ENCODE measurements around the gene HS6ST3. TPM values are rescaled to one million over a fixed set of nuclear protein-coding genes. Genes with fewer than 3 reads are reported as not detected.

HS6ST3 gene
- total and polyA plus RNA-seq, 2 of the 13 experiments (the other 11 are each of a cell fraction or from before 2014, with no cell fraction given): not detected

- WGBS (ENCODE audit: low lambda C conversion rate): 13% methylated on average over 3 of the region's 3 CpGs
- CTCF ChIA-PET (ENCODE audit: low intra/inter-chr PET ratio, low total read pairs): no interaction called here
- no peak overlapping the region for H3K9ac ChIP-seq (ENCODE audit: insufficient read depth, low read depth, low read length)
- H4K20me1 ChIP-seq (ENCODE audit: insufficient read depth, low read length): no peaks in the 10 kb centered on the region
- H3K4me2 ChIP-seq (ENCODE audit: low read depth, low read length): no peak overlapping the region
- 0 out of 5 replicates have a peak, but pooled peaks cover 0 to 2% of the 10 kb centered on the region in 2 experiments for H3K27me3 ChIP-seq (ENCODE audit: control insufficient read depth in 1 of 2, insufficient read depth in 2 of 2, low read length in 2 of 2)
- H3K4me3 ChIP-seq (replicated peaks in 1 of 3; ENCODE audit: insufficient read depth in 1 of 3, low read depth in 2 of 3, low read length in 3 of 3): no peak overlapping the region
- no peaks in the 10 kb centered on the region for H3K9me3 ChIP-seq (ENCODE audit: low read length)
- intact Hi-C loops (cut with micrococcal nuclease; ENCODE audit: unreplicated experiment) (no loop called here), in situ Hi-C loops (cut with HindIII; ENCODE audit: extremely low pct_ligation_motif_present, low pct_unique_long_range_greater_than_20kb) (no loop called here)
- no peak for DNase-seq (ENCODE audit: low spot score)
- no peaks in the 10 kb centered on the region for H3K36me3 ChIP-seq (replicated peaks in 1 of 2; ENCODE audit: control insufficient read depth in 1 of 2, insufficient read depth in 2 of 2, low read length in 2 of 2)
- BruUV-seq (replicated peaks): no TSS peak
- H3K27ac ChIP-seq (ENCODE audit: extremely low read length, insufficient read depth, low read length): no peak overlapping the region
- H3K4me1 ChIP-seq (ENCODE audit: insufficient read depth, low read length): no peaks in the 10 kb centered on the region
- no peak overlapping the region for H2AFZ ChIP-seq (ENCODE audit: low read length)
- FAIRE-seq: no peak
- H3K79me2 ChIP-seq (ENCODE audit: insufficient read depth, low read length): no peaks in the 10 kb centered on the region
- POLR2A ChIA-PET: no interaction called here
- TF ChIP-seq TEAD2 (CRISPR knock-in tag; IDR thresholded peaks at IDR 0.05): no peak
- no peak for TF ChIP-seq ZNF777 (CRISPR knock-in tag; IDR thresholded peaks at IDR 0.05)
- no peak for TF ChIP-seq ZNF326 (CRISPR knock-in tag; IDR thresholded peaks at IDR 0.05; ENCODE audit: borderline replicate concordance)
- TF ChIP-seq, protein P1, sequence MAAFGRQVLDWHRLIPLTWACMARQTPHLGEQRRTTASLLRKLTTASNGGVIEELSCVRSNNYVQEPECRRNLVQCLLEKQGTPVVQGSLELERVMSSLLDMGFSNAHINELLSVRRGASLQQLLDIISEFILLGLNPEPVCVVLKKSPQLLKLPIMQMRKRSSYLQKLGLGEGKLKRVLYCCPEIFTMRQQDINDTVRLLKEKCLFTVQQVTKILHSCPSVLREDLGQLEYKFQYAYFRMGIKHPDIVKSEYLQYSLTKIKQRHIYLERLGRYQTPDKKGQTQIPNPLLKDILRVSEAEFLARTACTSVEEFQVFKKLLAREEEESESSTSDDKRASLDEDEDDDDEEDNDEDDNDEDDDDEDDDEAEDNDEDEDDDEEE (CRISPR knock-in tag; IDR thresholded peaks at IDR 0.05): no peak
- no peak for TF ChIP-seq FIP1L1 (IDR thresholded peaks at IDR 0.05; ENCODE audit: borderline replicate concordance, insufficient read depth, low read depth, low read length)
- no peak for TF ChIP-seq ZNF253 (CRISPR knock-in tag; IDR thresholded peaks at IDR 0.05; ENCODE audit: borderline replicate concordance)
- TF ChIP-seq, protein P2, sequence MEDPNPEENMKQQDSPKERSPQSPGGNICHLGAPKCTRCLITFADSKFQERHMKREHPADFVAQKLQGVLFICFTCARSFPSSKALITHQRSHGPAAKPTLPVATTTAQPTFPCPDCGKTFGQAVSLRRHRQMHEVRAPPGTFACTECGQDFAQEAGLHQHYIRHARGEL (CRISPR knock-in tag; IDR thresholded peaks at IDR 0.05): no peak
- TF ChIP-seq TBX3 (IDR thresholded peaks at IDR 0.05; ENCODE audit: borderline replicate concordance): no peak
- no peak for TF ChIP-seq SMARCC2 (IDR thresholded peaks at IDR 0.05)
- TF ChIP-seq, protein P3, sequence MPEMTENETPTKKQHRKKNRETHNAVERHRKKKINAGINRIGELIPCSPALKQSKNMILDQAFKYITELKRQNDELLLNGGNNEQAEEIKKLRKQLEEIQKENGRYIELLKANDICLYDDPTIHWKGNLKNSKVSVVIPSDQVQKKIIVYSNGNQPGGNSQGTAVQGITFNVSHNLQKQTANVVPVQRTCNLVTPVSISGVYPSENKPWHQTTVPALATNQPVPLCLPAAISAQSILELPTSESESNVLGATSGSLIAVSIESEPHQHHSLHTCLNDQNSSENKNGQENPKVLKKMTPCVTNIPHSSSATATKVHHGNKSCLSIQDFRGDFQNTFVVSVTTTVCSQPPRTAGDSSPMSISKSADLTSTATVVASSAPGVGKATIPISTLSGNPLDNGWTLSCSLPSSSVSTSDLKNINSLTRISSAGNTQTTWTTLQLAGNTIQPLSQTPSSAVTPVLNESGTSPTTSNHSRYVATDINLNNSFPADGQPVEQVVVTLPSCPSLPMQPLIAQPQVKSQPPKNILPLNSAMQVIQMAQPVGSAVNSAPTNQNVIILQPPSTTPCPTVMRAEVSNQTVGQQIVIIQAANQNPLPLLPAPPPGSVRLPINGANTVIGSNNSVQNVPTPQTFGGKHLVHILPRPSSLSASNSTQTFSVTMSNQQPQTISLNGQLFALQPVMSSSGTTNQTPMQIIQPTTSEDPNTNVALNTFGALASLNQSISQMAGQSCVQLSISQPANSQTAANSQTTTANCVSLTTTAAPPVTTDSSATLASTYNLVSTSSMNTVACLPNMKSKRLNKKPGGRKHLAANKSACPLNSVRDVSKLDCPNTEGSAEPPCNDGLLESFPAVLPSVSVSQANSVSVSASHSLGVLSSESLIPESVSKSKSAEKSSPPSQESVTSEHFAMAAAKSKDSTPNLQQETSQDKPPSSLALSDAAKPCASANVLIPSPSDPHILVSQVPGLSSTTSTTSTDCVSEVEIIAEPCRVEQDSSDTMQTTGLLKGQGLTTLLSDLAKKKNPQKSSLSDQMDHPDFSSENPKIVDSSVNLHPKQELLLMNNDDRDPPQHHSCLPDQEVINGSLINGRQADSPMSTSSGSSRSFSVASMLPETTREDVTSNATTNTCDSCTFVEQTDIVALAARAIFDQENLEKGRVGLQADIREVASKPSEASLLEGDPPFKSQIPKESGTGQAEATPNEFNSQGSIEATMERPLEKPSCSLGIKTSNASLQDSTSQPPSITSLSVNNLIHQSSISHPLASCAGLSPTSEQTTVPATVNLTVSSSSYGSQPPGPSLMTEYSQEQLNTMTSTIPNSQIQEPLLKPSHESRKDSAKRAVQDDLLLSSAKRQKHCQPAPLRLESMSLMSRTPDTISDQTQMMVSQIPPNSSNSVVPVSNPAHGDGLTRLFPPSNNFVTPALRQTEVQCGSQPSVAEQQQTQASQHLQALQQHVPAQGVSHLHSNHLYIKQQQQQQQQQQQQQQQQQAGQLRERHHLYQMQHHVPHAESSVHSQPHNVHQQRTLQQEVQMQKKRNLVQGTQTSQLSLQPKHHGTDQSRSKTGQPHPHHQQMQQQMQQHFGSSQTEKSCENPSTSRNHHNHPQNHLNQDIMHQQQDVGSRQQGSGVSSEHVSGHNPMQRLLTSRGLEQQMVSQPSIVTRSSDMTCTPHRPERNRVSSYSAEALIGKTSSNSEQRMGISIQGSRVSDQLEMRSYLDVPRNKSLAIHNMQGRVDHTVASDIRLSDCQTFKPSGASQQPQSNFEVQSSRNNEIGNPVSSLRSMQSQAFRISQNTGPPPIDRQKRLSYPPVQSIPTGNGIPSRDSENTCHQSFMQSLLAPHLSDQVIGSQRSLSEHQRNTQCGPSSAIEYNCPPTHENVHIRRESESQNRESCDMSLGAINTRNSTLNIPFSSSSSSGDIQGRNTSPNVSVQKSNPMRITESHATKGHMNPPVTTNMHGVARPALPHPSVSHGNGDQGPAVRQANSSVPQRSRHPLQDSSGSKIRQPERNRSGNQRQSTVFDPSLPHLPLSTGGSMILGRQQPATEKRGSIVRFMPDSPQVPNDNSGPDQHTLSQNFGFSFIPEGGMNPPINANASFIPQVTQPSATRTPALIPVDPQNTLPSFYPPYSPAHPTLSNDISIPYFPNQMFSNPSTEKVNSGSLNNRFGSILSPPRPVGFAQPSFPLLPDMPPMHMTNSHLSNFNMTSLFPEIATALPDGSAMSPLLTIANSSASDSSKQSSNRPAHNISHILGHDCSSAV (CRISPR knock-in tag; IDR thresholded peaks at IDR 0.05; ENCODE audit: borderline replicate concordance): no peak
- no peak for TF ChIP-seq KDM6A (CRISPR knock-in tag; IDR thresholded peaks at IDR 0.05; ENCODE audit: low read depth)
- TF ChIP-seq NCOA1 (CRISPR knock-in tag; IDR thresholded peaks at IDR 0.05): no peak
- ATAC-seq: no peak
These were observed 252.4 kb downstream of the HS6ST3 start for GRCh38 chr13:96342286-96342685.
